Skin of body (tissue), 2 donors: Measurements from ENCODE around the gene RREB1. TPM values are rescaled to one million over a fixed set of nuclear protein-coding genes. Genes with fewer than 3 reads are reported as not detected.
A peak's percentile ranks its signal among the peaks of the same experiment; 100 is the strongest.

ENCODE experiments used
- DNase-seq: peaks from one replicate; lab custom pipeline; 2025; lab: John Stamatoyannopoulos, UW
- total RNA-seq: library from RNA; depleted of rRNA; stranded (reverse); fragments of >200 nt; gene quantifications from one replicate; pipeline ENCODE4 v1.2.3, GENCODE V29; 2014

RREB1 gene
- total RNA-seq, 1 donor from 2014 or later: 36.4 TPM

DNA sequence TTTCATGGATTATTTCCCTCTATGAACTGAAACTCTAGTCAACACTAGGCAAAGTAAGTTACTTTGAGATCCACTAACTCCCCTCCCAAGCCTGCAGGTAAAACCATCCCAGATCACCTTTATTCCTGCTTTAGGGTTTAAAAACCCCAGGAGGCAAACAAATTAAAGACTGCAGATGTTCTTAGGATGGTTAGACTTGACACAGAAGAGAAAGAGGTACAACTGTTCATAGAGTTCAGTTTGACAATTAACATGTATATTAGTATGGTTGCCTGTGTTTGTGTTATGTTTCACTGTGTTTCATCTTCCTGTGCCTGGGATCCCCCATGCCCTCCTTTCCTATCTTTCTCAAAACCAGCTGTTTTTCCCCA lies 53.5 kb downstream of the RREB1 start:
- no peak for DNase-seq

DNA sequence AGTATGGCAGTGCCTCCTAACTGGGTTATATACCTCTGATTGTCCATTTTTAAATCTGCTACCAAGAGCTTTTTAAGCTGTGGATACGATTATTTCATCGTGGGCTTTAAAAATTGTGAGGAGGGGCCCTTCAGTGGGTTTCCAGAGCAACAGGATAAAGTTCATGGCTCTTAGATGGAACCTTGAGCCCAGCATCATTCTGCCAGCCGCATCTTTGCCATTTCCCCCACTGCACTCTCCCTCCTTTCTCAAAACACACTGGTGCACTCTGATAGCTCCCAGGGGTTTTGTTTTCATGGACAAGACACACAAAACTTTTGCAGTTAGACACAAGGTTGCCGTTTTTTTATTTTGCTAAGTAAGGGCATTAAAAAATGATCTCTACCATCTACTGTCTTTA lies 54.1 kb downstream of the RREB1 start:
- no peak for DNase-seq

DNA sequence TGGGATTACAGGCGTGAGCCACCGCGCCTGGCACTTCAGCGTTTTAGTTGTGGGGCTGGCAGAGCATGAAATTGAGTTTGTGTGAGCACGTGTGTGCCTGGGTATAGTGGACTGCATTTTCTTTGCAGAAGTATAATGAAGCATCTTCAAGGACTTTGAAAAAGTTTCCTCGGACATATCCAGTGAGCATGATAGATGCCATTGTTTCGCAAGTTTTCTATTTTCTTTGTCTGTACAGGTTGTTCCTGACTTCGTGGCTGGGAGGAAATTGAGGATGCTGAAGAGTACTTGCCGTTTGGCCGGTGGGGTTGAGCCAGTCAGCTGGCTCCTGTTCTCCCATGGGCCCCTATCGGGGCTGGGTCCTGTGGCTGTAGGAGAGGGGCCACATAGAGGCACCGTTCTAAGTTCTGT lies 55.9 kb downstream of the RREB1 start:
- DNase-seq: no peak

DNA sequence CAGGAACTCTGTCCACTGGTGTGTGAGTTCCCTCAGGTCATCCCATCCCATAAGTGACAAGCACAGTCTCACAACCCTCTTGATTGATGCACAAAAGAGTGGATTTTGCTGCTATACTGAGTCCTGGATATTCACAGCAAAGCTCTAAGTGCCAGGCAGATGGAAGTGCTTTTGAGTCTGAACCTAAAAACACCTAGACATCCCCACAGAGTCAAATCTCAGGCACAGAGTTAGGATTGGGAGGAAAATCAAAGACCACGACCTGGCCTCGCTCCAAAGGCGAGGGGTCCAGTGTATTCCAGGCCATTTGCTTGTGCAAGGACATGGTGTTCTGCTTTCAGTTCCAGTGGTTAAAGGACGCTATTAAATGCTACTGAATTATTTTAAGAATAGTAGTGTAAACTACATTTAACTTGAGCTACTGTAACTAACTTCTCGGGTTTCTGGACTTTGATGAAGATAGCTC lies 56.8 kb downstream of the RREB1 start:
- DNase-seq: no peak

DNA sequence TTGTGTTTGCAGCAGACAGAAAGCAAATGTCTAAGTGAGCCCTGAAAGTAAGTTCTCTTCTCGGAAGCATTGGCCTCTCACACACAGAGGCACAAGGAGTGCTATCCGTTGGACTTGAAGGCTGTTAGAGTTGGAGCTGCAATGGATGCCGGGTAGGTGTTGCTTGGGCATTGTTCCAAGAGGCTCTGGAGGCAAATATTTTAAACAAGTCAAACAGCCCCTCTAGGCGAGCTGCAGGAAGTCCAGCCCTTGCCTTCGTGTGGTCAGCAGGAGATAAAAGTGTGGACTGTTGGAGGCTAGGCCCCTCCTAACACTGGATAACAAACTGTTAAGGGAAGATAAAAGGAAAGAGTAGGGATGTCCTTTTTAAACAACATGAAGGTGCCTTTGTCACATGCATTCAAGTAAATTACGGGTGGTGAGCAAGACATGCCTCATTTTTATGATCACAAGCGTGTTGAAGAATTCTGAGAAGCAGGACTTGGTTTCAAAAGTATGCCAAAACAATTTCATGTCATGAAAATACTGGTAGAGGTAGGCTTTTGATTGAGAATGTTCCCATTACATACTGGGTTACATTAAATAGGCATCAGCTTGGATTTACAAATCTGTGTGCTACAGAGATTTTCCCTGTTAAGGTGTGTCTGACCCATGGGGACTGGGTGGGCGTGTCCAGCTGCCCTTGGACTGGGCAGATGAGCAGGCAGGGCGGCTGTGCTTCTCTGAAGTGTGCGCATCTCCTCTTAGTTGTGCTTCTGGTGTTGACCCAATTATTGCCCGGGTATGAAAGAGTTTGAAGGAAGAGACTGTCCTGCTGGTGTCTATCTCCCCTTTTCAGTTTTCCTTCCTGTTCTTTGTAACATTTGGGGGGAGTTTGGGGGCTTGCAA lies 57.5 kb downstream of the RREB1 start:
- DNase-seq: no peak

DNA sequence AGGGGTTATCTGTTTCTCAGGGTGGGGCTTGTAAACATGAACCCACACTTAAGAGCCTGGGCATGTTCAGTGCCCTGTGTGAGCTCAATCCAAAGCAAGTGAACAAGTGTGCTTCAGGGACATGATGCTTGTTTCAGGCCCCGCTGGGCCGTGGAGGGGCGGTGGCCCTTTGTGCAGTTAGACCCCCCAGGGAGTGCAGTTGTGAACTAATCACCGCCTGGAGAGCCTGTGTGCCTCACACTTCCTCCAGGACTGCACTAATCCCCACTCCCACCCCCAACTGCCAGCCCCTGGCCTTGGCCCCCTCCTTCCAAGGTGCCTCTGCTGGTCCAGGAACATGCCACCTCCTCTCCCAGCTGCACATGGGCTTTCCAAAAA lies 58.1 kb downstream of the RREB1 start:
- no peak for DNase-seq

DNA sequence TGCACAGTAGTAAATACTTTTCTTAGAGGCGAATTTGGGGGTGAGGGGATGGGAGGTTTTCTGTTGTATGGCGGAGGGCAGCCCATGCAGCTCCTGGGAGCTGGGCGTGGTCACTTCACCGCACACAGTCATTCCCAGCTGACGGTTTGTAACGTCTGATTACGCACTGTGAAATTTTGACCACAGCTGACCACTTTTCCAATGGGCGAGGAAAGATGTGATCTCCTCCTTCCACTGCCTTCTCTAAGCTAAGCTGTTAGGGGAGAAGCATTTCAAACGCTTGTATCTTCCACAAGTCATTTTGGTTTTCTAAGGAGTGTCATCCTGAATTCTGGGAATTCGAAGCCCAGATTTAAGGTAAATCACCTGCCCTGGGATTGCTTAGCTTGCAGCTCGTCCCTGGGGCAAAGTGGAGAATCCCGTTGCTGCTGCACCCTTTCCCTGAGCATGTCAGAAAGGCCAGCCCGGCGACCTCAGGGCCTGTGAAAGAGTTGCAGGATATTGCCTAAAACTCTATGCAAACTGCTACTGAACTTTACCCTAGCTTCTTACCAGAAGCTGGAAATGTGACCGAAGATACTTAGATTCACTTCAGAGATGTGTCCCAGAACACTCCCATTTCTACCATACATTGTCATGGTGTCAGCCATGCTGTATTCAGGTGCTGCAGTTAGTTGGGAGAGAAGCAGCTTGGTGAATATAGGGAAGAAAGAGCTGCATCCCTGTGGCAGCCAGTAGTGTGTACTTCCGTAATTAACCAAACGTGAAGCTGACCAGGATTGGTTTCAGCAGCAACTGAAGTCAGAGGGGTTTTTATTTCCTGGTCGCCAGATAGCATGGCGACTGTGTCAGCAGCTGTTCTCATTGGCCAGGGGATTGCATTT lies 58.9 kb downstream of the RREB1 start:
- DNase-seq: no peak

DNA sequence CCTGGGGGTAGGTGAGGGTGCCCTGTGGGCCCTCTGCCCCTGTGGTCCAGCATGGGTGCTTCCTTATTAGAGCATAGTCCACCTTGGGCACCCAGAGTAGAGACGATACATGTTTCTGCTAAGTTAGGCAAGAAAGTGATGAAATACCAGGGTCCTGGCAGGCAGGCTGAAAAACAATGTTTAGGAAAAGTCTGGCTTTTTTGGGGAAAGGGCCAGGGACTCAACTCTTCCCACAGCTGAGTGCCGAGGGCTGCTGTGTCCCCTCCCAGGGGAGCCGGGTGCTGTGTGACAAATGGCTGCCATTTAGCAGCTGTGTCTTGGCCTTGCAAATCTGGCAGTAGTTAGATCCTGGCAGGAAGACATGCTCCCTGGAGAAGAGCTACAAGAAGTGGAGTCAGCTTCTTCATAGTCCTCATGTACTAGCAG lies 61.5 kb downstream of the RREB1 start:
- DNase-seq: peak; percentile 66

DNA sequence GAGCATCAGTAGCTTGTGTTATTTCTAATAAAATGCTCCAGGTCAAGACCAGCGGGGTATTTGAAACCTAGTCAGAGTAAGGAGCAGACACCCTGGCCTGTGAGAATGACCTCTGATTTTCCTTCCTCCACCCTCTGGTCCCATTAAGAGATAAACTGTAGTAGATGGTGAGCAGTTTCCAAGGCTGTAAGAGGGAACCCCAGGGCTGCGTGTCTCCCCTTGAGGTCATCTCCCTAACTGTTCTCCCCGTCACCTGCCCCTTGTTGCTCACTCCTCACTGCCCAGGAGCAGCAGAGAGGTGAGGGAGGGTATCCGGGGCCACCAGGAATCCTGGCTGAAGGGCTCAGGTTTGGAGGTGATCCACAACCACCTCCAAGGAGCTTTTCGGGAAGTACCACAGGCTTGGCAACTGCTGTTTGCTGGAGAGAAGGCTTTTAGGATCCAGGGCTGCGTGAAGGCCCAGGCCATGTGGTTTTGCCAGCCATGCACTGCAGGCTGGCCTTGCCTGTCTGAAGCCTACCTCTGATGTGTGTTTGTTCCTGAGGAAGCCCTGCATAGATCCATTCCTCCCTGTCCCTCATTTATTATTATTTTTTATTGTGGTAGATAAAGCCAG lies 62.5 kb downstream of the RREB1 start:
- DNase-seq: no peak

DNA sequence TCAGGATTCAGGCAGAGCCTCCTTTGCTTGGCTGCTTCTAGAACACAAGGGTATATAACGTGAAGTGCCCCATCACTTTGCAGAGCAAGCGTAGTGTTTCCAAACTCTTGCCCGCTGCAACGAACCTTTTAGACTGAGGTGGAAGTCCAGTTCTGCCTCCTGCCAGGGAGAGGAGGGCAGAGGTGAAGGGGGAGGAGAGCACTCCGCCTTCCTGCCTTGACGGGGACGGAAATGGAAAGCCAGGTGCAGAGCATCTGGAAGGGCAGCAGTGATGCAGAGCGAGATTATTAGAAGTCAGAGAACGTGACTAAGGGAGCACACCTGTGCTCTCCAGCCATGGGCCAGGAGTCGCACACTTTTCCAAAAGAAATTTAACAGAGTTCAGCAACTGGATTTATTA lies 63.4 kb downstream of the RREB1 start:
- no peak for DNase-seq

DNA sequence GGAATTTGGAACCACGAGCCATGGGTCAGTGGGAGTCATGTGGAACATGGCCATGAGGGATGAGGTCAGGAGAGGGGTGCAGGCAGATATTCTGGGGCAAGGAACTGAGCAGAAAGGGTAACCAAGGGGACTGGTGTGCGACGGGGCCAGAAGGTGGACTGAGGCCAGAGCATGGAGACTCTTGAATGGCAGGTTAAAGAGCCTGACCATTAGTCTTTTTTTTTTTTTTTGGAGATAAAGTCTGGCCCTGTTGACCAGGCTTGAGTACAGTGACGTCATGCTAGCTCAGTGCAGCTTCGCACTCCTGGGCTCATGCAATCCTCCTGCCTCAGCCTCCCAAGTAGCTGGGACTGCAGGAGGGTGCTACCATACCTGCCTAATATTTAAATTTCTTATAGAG lies 64.0 kb downstream of the RREB1 start:
- DNase-seq: no peak

DNA sequence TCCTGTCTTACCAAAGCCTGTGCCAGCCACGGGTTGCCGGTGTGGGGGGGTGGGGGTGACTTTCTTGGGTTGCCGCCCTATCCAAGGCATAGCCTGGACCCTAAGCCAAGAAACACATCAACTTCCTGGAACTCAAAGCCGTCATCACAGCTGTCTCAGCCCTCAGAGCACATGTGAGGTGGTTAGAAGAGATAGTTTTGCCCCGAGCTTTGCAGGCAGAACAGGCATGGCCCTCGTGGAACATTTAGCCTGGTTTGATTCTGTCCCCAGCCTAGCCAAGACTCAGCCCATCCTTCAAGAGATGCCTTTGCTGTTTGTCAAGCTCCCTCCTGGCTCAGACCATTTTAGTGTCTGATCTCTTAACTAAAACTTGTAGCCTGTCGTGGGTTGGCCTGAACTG lies 64.9 kb downstream of the RREB1 start:
- no peak for DNase-seq

DNA sequence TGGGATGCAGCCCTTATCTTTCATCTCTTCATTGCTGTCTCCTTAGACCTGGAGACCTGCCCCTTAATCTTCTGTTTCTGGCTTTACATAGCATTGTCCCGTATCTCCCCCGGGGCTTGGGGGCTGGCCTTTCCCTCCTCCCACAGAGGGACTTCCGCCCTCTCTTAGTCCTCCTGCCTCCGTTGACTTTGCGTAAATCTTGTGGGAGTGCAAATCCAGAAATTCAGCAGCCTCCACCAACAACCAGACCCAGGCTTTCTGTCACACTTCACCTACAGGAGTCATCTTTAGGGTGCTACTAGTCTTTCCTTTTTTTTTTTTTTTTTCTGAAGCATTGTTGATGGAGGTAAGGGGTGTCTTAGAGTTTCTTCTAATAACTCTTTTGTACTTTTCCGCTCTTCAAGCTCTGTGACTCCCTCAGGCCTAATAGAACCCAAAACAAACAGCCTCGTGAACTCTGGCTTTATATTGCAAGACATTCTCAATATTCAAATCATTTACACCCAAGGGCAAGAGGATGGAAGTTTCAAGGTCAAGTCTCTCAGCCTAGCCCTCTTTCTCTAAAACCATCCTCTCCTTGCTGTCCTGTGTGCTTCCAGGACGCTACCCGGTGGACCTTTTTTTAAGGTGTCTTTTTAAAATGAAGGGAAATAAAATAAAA lies 66.2 kb downstream of the RREB1 start:
- no peak for DNase-seq

DNA sequence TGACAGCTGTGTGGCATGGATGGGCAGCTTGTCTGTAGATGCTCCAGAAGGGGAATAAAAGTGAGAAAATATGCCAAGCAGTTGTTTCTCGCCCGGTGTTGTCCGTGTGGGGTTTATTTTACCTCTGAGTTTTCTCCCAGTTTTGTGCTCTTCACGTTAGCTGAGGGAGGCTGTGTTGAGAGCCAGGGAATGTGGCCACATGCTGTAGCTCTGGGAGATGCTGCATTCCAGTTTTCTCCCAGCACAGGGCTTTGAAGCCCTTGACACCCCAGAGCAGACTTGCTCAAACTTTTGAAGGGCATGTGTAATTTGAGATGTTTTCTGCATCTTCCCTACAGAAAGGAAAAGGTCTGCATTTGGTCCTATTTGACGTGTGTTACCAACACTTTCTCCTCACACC lies 67.7 kb downstream of the RREB1 start:
- no peak for DNase-seq

DNA sequence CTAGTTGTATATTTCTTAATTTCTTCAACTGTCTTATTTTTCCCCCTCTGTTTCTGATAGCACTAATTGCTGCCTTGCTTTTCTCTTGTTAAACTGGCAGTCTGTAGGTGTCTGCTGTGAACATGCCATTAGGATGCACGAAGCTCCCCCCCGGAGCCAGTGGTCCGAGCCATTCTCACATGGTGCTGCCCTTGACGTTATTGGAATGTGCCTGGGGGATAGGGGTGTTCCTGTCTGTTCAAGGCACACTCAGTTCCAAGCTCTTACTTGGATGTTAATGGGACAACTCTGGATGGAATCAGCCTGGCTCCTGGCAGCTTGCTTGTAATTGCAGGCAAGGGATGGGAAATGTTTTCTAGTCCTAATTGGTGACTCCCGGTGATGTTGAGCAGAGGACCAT lies 68.4 kb downstream of the RREB1 start:
- DNase-seq: no peak

DNA sequence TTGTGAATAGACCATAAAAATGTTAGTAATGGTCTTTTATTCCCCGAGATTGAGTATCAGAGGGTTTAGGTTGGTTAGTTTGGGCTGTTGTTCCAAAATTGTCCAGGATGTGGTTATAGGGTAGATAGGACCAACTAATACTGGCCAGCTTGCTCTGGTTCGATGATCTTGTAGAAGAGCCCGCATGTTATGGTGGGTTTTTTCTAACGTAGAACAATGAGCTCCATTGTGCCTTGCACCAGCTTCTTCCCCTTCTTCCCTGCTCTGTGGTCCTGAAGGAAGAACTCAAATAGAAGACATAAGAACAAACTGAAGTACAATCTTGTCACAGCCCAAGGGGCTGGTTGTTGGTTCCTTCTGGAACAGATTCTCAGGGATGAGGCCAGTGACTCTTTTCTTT lies 70.5 kb downstream of the RREB1 start:
- no peak for DNase-seq

DNA sequence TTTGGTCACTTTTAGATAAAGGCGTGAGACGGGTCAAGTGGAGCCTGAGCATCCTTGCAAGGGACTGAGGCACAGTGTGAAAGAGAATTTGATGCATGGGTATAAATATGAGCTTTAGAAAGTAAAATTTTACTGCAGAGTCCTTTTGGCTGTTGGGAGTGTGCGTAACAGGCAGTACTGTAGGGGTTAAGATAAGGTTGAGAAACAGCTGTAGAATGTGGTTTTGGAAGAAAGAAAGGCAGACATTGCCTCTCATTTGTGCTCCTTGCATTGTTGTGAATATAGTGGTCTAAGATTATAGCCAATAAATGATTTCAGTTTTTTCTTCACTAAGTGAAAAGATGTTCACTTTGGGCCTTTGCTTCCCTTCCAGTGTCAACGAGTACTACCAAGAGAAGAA lies 73.0 kb downstream of the RREB1 start:
- DNase-seq: no peak

DNA sequence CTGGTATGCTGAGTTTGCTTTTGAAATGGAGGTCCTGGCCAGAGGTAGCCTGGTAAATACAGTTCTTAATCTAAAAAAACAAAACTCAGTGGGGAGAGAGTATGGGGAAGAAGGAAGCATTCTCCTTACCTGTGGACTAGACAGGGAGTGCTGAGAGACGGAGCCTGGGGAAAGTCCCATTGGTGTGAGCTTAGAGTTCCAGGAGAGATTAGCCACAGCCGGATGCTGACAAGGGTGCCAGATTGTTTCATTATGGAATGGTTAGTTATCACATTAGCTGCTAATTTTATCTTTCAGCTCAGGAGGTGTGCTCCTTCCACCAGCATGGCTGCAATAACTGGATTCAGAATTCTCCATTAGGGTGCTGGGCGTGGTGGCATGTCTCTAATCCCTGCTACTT lies 75.9 kb downstream of the RREB1 start:
- DNase-seq: no peak

DNA sequence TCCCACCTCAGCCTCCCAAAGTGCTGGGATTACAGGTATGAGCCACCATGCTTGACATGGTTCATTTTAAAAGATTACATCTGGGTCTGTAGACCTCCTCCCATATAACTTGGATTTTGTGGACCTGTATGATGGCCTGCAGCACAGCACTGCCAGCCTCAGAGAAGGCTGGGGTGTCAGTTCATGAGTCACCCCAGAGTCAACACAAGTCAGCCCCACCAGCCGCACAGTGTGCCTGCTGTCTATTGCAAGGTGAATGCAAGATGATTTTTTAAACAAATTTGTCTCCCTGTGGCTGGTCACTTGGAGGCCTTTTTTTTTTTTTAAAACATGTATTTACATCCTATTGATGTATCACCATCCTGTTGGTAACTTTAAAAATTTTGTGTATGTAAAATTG lies 76.7 kb downstream of the RREB1 start:
- no peak for DNase-seq

DNA sequence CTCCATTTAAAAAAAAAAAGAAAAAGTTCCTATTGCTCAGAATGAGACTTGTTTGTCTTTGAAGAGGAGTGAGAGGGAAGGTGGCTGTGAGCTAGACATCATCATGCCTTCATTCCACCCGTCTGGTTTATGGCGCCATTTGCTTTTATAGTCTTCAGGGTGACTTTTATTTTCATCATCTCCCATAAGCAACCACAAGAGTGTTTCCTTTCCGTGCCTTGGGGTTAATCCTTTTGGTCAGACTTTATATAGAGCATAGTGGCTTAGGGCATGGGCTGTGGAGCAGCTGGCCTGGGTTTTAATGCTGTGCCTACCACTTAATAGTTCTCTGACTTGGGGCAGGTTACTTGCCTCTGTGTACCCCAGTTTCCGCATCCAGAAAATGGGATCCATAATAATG lies 77.8 kb downstream of the RREB1 start:
- DNase-seq: no peak

DNA sequence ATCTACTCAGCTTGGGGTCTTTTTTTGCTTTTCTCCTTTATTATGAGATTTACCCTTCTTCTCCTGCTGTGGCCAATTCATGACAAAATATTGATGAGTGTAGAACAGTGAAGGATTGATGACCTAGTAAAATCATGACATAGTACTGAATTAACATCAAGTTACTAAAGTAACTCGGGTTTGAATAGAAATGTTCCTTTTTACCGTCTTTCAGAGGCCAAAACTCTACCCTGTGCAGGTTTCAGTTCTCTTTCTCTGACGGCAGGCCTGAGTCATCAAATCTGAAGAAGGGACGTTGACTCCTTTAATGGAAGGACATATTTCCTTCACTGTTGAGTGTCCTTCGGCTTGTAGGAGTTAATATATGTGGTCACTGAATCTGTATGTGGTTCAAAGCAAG lies 80.7 kb downstream of the RREB1 start:
- no peak for DNase-seq
